ENCODE results near the gene KRT37.
"Not testable (repeated sequence)": the region's sequence is repeated elsewhere in the genome, so short reads cannot be mapped to it uniquely, and the experiment has no call there.

DNA sequence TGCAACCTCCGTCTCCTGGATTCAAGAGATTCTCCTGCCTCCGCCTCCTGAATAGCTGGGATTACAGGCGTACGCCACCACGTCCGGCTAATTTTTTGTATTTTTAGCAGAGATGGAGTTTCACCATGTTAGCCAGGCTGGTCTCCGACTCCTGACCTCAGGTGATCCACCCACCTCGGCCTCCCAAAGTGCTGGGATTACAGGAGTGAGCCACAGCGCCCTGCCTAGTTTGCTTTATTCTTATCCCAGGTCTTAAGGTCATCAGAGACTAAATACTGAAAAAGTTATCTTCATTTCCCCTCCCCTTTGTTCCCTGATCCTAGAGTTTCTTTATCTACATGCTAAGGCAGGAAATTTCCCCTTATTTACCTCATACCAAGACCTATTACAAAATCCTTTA is 6.0 kb upstream of the KRT37 start:
- TF ChIP-seq, protein P1, sequence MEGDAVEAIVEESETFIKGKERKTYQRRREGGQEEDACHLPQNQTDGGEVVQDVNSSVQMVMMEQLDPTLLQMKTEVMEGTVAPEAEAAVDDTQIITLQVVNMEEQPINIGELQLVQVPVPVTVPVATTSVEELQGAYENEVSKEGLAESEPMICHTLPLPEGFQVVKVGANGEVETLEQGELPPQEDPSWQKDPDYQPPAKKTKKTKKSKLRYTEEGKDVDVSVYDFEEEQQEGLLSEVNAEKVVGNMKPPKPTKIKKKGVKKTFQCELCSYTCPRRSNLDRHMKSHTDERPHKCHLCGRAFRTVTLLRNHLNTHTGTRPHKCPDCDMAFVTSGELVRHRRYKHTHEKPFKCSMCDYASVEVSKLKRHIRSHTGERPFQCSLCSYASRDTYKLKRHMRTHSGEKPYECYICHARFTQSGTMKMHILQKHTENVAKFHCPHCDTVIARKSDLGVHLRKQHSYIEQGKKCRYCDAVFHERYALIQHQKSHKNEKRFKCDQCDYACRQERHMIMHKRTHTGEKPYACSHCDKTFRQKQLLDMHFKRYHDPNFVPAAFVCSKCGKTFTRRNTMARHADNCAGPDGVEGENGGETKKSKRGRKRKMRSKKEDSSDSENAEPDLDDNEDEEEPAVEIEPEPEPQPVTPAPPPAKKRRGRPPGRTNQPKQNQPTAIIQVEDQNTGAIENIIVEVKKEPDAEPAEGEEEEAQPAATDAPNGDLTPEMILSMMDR (conservative IDR thresholded peaks at IDR 0.05; ENCODE audit: low read depth, low read length): not testable (repeated sequence)
- not testable (repeated sequence) for TF ChIP-seq EZH2phosphoT487 (IDR thresholded peaks at IDR 0.05; ENCODE audit: borderline replicate concordance, low read length); EZH2 (IDR thresholded peaks at IDR 0.05; ENCODE audit: low read length, unreplicated experiment)

Measured in PC-3 (cell line).